RWPE1 (cell line): ENCODE data around the gene ABCA13.

Experiments used
- CTCF ChIA-PET: fragments of 350-600 bp; sonication (Branson Sonifier 250); formaldehyde crosslinking; extraction: SDS; loops from one replicate; lab custom pipeline; 2021; lab: Yijun Ruan, JAX
- POLR2A ChIA-PET: fragments of 400-600 bp; formaldehyde crosslinking; extraction: SDS; loops from one replicate; lab custom pipeline; 2020; ENCODE audit warnings: antibody characterized with exemption; ENCODE audit not compliant: low non-redundant PET; lab: Yijun Ruan, JAX
- DNase-seq: peaks from one replicate; pipeline ENCODE4 v3.0.0; 2012; ENCODE audit warnings: low spot score
- H3K27ac ChIP-seq: fragments of 450-650 bp; 2 replicates; pipeline ENCODE4 v1.5.1; 2017
- TF ChIP-seq, protein P1 (sequence below): fragments of 450-650 bp; conservative IDR thresholded peaks from 2 replicates; pipeline ENCODE4 v1.5.1; 2017; ENCODE audit warnings: low read depth, mild to moderate bottlenecking

ABCA13 gene

GRCh38 chr7:48387932-48388331, 216.7 kb downstream of the ABCA13 start:
- DNase-seq = no peak
- no peak overlapping the region for H3K27ac ChIP-seq
- ChIA-PET CTCF (no interaction called here), POLR2A (no interaction called here)
- TF ChIP-seq, protein P1, sequence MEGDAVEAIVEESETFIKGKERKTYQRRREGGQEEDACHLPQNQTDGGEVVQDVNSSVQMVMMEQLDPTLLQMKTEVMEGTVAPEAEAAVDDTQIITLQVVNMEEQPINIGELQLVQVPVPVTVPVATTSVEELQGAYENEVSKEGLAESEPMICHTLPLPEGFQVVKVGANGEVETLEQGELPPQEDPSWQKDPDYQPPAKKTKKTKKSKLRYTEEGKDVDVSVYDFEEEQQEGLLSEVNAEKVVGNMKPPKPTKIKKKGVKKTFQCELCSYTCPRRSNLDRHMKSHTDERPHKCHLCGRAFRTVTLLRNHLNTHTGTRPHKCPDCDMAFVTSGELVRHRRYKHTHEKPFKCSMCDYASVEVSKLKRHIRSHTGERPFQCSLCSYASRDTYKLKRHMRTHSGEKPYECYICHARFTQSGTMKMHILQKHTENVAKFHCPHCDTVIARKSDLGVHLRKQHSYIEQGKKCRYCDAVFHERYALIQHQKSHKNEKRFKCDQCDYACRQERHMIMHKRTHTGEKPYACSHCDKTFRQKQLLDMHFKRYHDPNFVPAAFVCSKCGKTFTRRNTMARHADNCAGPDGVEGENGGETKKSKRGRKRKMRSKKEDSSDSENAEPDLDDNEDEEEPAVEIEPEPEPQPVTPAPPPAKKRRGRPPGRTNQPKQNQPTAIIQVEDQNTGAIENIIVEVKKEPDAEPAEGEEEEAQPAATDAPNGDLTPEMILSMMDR = no peak

- DNase-seq = no peak
- CTCF ChIA-PET = interaction anchor here (0.7 kb wide), 1 partner anchor 155 kb away, joined by 7 read pairs; no protein-coding TSS in a partner anchor
- no peak overlapping the region for H3K27ac ChIP-seq
These were observed 217.7 kb downstream of the ABCA13 start for GRCh38 chr7:48388911-48389310.

DNA sequence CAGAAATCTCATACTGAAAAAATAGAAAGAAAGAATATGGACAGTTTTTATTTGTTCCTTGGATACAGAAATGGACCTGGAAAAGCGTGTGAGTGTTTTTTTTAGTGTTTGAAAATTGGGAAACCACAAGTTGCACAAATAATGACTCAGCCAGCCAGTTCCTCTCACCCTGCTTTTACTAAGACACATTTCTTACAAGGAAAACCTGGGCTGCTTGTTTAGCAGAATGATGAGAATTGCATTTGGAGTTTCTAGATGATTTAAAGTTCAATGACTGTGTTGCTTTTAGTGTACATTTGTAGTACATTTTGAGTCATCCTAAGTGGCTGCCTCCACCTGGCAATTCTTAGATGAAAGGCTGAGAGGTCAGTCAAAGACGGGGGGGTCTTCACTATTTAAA, 218.7 kb downstream of the ABCA13 start:
- TF ChIP-seq, protein P1 = no peak
- ChIA-PET CTCF (no interaction called here), POLR2A (no interaction called here)
- DNase-seq = peak; percentile 59
- no peak overlapping the region for H3K27ac ChIP-seq

More at GRCh38 chr7:48388911-48389310, 217.7 kb downstream of the ABCA13 start:
- TF ChIP-seq, protein P1 = no peak
- POLR2A ChIA-PET = no interaction called here

- H3K27ac ChIP-seq = peak overlapping the region; percentile 41; the same call in 1 of the 2 replicates
- ChIA-PET CTCF (no interaction called here), POLR2A (no interaction called here)
- TF ChIP-seq, protein P1 = no peak
- DNase-seq = no peak
These were observed 219.4 kb downstream of the ABCA13 start for GRCh38 chr7:48390388-48391327.

- ChIA-PET POLR2A (no interaction called here), CTCF (no interaction called here)
- H3K27ac ChIP-seq = no peak overlapping the region
- DNase-seq = no peak
- TF ChIP-seq, protein P1 = no peak
These were observed 226.9 kb downstream of the ABCA13 start for GRCh38 chr7:48398191-48398590.

DNA sequence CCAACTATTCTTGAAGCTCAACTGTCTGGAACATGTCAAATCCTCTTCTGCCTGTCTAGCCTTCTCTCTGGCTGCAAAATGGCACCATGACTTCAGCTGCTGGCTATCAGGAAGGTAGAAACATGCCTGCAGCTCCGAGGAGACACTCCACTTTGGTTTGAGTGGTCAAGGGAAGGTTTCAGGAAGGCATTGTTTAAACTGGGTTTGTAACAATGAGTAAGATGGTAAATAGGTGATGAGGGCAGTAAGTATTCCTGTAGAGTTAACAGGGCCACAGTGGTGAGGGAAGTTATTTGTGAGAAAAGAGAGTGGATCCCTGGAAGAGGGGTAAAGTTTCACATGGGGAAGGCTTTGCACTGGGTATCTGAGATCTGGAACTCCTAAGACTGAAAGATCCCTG, 231.5 kb downstream of the ABCA13 start:
- CTCF ChIA-PET = no interaction called here
- H3K27ac ChIP-seq = no peak overlapping the region
- no peak for DNase-seq
- TF ChIP-seq, protein P1 = no peak
- POLR2A ChIA-PET = no interaction called here
